ENCODE measurements around the gene NCKAP5.

Gene NCKAP5

GRCh38 chr2:132638313-132639040 is 929.8 kb downstream of the NCKAP5 start:
- no peak for DNase-seq

DNA sequence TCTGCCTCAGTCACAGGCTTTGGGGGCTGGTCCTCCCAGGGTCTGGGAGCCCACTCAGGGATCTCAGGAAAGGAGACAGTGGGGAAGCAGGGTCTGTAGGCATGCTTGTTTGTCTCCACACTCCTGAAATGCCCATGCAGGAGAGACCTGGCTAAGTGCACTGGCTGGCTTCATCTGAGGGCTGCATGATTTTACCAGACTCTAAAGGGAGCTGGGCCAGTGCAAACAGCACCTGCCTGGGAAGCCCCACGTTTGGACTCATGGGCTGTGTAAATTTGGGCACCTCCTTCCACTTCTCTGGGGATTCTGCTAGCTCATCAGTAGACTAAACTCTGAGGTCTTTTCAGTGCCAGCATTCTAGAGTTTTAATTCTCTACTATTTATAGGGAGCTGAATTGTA is 931.9 kb downstream of the NCKAP5 start:
- no peak for DNase-seq

DNA sequence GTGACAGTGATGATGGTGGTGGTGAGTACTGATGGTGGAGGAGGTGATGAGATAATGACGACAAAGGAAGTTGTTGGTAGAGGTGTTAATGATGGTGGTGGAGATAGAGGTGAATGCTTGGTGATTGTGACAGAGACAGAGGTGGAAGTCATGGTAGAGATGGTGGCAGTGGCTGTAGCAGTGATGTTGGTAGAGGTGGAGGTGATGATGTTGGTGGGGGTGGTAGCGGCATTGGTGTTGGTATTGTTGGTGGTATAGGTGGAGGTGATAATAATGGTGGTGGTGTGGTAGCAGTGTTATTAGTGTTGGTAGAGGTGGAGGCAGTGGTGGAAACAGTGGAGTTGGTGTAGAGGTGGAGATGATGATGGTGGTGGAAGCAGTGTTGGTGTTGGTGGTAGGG is 934.6 kb downstream of the NCKAP5 start:
- DNase-seq: no peak

- DNase-seq: no peak
Observed at GRCh38 chr2:132632000-132632649, 936.1 kb downstream of the NCKAP5 start.

DNA sequence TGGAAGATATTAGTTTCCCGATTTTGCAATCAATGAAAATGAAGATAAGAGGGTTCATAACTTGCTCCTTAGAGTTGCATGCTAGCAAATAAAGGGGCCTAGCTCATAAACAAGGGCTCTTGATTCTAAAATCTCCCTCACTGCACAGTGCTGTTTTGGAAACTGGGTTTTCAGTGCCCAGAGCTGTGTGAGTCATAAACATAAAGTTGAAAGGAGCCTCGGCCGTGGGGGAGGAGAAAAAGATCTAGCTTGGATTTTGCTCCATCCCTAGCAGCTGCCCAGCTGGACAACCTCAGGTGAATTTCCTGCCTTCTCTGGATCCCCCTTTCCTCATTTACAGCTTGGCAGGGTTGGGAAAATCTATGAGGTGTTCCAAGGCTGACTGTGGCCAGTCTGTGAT is 940.7 kb downstream of the NCKAP5 start:
- no peak for DNase-seq

DNA sequence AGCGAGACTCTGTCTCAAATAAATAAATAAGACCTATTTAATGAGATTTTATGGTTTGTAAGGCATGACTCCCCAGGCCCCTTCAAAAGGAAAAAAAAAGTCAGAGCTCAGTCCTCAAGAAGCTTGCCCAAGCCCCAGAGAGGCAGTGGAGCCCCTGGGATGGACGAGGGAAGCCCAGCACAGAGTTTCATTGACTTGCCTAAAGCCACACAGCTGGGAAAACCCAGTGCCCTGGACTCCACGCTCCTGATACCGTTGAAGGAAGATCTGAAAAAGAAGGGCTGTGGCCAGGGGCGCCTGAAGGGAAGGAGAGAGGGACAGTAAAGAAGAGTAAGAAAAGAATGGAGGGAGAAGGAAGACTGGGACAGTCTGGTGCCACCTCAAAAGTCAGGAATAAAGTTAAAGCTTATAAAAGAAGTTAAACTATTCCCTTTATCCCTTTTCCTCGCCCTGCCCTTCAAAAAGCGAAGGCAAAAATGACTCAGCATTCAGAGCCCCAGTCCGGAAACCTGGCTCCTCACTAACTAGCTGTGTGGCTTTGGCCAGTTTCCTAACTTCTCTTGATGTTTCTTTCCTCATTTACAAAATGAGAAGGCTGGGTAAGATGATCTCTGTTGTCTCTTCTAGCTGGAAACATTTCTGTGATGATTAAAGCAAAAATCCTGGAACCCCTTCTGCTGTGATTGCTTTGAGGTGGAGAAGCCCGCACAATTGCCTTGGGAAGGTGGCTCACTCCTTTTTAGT is 945.0 kb downstream of the NCKAP5 start:
- DNase-seq: no peak

All from NCI-H1048 (cell line).